ENCODE measurements around the gene BMP2.

- TF ChIP-seq POLR2A (IDR thresholded peaks at IDR 0.05), result no peak
- no peak for TF ChIP-seq CTCF (IDR thresholded peaks at IDR 0.05)
These were observed 50.7 kb downstream of the BMP2 start for GRCh38 chr20:6818033-6818808.

Measured in testis (tissue), 2 donors.